Iris pigment epithelial cell (primary cell): ENCODE measurements around the gene FOXL2NB.

Experiments used
- DNase-seq: peaks from one replicate; pipeline ENCODE4 v3.0.0-alpha.2; 2011; ENCODE audit warnings: low read depth

The FOXL2NB gene

GRCh38 chr3:138945709-138946662, 1.0 kb upstream of the FOXL2NB start:
- DNase-seq = peak; percentile 37

- no peak for DNase-seq
Observed at GRCh38 chr3:138947495-138948121, 591 bp downstream of the FOXL2NB start.

GRCh38 chr3:138948371-138949001, 1.5 kb downstream of the FOXL2NB start:
- DNase-seq = no peak

GRCh38 chr3:138949002-138949418, 2.0 kb downstream of the FOXL2NB start:
- no peak for DNase-seq

- DNase-seq = no peak
Observed at GRCh38 chr3:138949445-138950005, 2.5 kb downstream of the FOXL2NB start.

GRCh38 chr3:138950006-138950644, 3.1 kb downstream of the FOXL2NB start:
- peak; percentile 42 for DNase-seq

- DNase-seq = no peak
Observed at GRCh38 chr3:138950701-138951100, 3.7 kb downstream of the FOXL2NB start.

- DNase-seq = no peak
Observed at GRCh38 chr3:138960417-138960852, 13.4 kb downstream of the FOXL2NB start.

- no peak for DNase-seq
Observed at GRCh38 chr3:138962854-138963560, 16.0 kb downstream of the FOXL2NB start.

- DNase-seq = no peak
Observed at GRCh38 chr3:138964264-138964663, 17.2 kb downstream of the FOXL2NB start.

- DNase-seq = no peak
Observed at GRCh38 chr3:138964923-138965322, 17.9 kb downstream of the FOXL2NB start.

- no peak for DNase-seq
Observed at GRCh38 chr3:138971766-138972320, 24.8 kb downstream of the FOXL2NB start.

- no peak for DNase-seq
Observed at GRCh38 chr3:138972941-138973340, 25.9 kb downstream of the FOXL2NB start.

GRCh38 chr3:138974462-138974861, 27.4 kb downstream of the FOXL2NB start:
- DNase-seq = peak; percentile 38

GRCh38 chr3:138975351-138975750, 28.3 kb downstream of the FOXL2NB start:
- DNase-seq = no peak

- DNase-seq = no peak
Observed at GRCh38 chr3:138976047-138976446, 29.0 kb downstream of the FOXL2NB start.

- no peak for DNase-seq
Observed at GRCh38 chr3:138984816-138985215, 37.8 kb downstream of the FOXL2NB start.

GRCh38 chr3:138985932-138986331, 38.9 kb downstream of the FOXL2NB start:
- no peak for DNase-seq

GRCh38 chr3:138987181-138987580, 40.2 kb downstream of the FOXL2NB start:
- DNase-seq = no peak

- no peak for DNase-seq
Observed at GRCh38 chr3:138995706-138996105, 48.7 kb downstream of the FOXL2NB start.
